ENCODE measurements around the gene FMNL2.

FMNL2 gene

DNA sequence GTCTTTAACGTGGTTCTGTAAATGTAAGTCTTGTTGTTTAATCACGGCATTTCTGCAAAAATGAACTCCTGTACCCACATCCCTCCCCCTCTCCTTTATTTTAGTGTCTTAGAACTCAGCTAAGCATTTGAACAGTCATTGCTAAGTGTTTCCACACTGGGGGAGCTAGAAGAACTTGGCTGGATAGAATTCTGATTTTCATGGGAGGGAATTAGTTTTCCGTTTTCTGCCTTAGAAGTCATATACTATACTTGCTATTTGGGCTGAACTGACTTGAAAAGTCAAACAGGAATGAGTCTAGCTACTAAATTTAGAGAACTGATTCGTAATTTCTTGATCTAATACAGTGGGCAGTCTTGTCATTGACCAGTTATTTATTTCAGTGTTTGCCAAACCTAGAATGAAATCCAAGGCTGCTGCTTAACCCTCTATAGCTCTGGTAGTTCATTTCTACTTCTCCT is 61.1 kb downstream of the FMNL2 start:
- no peaks in the 10 kb centered on the region for H3K9me3 ChIP-seq (ENCODE audit: control insufficient read depth, low read length)
- no peak for DNase-seq
- no peaks in the 10 kb centered on the region for H3K27me3 ChIP-seq (replicated peaks; ENCODE audit: control insufficient read depth, insufficient read depth, low read length, poor library complexity, severe bottlenecking)
- no peaks in the 10 kb centered on the region for H3K4me1 ChIP-seq (ENCODE audit: control insufficient read depth, insufficient read depth, low read length, poor library complexity, severe bottlenecking)
- H3K4me3 ChIP-seq (ENCODE audit: insufficient read depth, low read depth, low read length, poor library complexity, severe bottlenecking), result no peak overlapping the region
- H3K27ac ChIP-seq (ENCODE audit: insufficient read depth, low read length, poor library complexity, severe bottlenecking), result no peak overlapping the region
- no peaks in the 10 kb centered on the region for H3K36me3 ChIP-seq (ENCODE audit: control insufficient read depth, insufficient read depth, low read length)

DNA sequence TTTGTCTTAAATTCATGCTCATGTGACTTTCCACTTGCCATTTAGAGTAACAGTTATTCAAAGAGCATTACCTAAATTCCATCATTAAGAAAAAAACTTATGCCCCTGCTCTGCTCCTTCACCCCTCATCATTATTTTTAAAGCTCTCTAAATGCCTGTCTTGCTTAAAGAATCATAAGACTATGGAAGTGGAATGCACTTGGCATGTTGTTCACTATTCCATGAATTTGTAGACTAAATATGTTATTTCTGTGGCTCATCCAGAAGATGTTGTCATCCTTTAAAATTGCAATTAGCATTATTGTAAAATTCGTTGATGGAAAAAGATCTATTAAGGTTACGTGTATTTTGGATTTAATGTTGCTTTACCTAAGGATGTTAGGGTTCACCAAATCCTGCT is 61.8 kb downstream of the FMNL2 start:
- no peak overlapping the region for H3K4me3 ChIP-seq (ENCODE audit: insufficient read depth, low read depth, low read length, poor library complexity, severe bottlenecking)
- no peak for DNase-seq
- no peaks in the 10 kb centered on the region for H3K4me1 ChIP-seq (ENCODE audit: control insufficient read depth, insufficient read depth, low read length, poor library complexity, severe bottlenecking)
- no peaks in the 10 kb centered on the region for H3K9me3 ChIP-seq (ENCODE audit: control insufficient read depth, low read length)
- H3K27me3 ChIP-seq (replicated peaks; ENCODE audit: control insufficient read depth, insufficient read depth, low read length, poor library complexity, severe bottlenecking), result no peaks in the 10 kb centered on the region
- no peak overlapping the region for H3K27ac ChIP-seq (ENCODE audit: insufficient read depth, low read length, poor library complexity, severe bottlenecking)
- no peaks in the 10 kb centered on the region for H3K36me3 ChIP-seq (ENCODE audit: control insufficient read depth, insufficient read depth, low read length)

DNA sequence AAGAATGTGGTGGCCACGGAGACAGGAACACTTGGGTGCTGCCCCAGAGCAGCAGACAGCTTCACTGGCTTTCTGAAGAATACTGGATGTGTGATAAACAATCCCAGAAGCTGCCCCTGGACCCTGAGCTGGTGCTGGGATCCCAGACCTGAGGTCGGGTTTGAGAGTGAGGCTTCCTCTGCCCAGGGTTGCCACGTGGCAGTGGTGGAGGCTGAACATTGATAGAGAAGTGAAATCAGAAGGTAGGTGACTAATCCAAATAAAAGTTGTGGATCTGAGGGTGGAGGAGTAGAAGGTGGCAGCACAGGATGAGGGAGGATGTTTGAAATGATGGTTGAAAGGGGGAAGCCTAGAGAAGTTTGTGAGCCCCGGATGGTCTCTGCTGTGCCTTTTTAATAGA is 64.0 kb downstream of the FMNL2 start:
- DNase-seq, result no peak
- Histone ChIP-seq H3K9me3 (ENCODE audit: control insufficient read depth, low read length) (no peaks in the 10 kb centered on the region), H3K27ac (ENCODE audit: insufficient read depth, low read length, poor library complexity, severe bottlenecking) (no peak overlapping the region), H3K36me3 (ENCODE audit: control insufficient read depth, insufficient read depth, low read length) (no peaks in the 10 kb centered on the region), H3K4me1 (ENCODE audit: control insufficient read depth, insufficient read depth, low read length, poor library complexity, severe bottlenecking) (no peaks in the 10 kb centered on the region), H3K27me3 (replicated peaks; ENCODE audit: control insufficient read depth, insufficient read depth, low read length, poor library complexity, severe bottlenecking) (no peaks in the 10 kb centered on the region), H3K4me3 (ENCODE audit: insufficient read depth, low read depth, low read length, poor library complexity, severe bottlenecking) (no peak overlapping the region)

DNA sequence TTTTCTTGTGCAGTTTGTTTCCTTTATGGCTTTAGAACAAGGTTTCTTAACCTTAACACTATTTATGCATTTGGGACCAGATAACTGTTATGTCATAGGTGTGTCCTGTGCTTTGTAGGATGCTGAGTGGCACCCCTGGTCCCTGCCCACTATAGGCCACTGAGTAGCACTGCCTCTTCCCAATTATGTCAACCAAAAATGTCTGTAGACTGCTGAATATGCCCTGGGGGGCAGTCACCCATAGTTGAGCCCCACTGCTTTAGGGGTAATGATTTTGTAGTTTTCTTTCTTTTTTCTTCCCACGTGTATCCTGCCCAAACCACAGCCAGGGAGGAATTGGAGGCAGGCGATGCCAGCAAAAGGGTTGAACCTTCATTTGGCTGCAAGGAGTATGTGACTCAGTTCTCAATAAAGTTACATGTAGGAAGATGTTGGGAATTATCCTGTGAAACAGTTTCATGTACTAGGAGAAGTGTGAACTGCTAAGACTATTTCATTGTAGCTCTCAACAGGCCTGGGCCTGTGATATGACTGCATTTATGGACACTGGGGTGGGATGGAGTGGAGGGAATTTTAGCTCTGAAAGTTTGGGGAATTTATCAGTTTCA is 65.7 kb downstream of the FMNL2 start:
- Histone ChIP-seq H3K36me3 (ENCODE audit: control insufficient read depth, insufficient read depth, low read length) (no peaks in the 10 kb centered on the region), H3K27me3 (replicated peaks; ENCODE audit: control insufficient read depth, insufficient read depth, low read length, poor library complexity, severe bottlenecking) (no peaks in the 10 kb centered on the region), H3K4me1 (ENCODE audit: control insufficient read depth, insufficient read depth, low read length, poor library complexity, severe bottlenecking) (no peaks in the 10 kb centered on the region), H3K4me3 (ENCODE audit: insufficient read depth, low read depth, low read length, poor library complexity, severe bottlenecking) (no peak overlapping the region), H3K9me3 (ENCODE audit: control insufficient read depth, low read length) (no peaks in the 10 kb centered on the region), H3K27ac (ENCODE audit: insufficient read depth, low read length, poor library complexity, severe bottlenecking) (no peak overlapping the region)
- DNase-seq, result no peak

DNA sequence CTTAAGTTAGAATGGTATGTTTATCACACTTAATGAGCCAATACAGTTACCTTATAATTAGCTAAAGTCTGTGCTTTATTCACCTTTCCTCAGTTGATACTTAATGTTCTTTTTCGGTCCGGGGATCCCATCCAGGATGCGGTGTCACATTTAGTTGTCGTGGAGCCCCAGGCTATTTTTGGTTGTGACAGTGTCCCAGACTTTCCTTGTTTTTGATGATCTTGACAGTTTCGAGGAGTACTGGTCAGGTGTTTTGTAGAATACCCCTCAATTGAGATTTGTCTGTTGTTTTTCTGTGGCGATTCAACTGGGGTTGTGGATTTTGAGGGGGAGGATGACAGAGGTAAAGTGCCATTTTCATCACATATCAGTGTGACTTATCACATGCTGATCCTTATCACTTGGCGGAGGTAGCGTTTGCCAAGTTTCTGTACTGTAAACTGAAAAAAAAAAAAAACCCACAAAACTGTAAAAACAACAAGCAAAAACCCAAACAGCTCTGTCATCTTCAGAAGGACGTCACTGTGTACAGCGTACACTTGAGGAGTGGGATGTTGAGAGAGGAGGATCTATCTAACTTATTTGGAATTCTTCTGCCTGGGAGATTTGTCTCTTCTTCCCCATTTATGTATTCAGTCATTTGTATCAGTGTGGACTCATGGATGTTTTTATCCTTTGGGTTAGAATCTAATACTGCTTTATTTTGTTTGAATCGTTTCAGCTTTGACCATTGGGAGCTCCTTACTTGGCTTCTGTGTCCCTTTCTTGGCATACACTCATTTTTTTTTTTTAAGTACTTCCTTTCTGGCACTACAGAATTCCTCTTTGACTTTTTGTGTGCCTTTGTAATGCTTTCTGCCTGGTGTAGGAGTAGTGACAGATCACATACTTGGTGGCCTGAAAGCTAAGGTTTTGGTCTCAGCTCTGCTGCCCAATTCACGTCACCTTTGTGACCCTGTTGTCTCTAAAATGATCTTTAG is 68.1 kb downstream of the FMNL2 start:
- Histone ChIP-seq H3K4me3 (ENCODE audit: insufficient read depth, low read depth, low read length, poor library complexity, severe bottlenecking) (no peak overlapping the region), H3K27ac (ENCODE audit: insufficient read depth, low read length, poor library complexity, severe bottlenecking) (no peak overlapping the region), H3K9me3 (ENCODE audit: control insufficient read depth, low read length) (no peaks in the 10 kb centered on the region), H3K36me3 (ENCODE audit: control insufficient read depth, insufficient read depth, low read length) (no peaks in the 10 kb centered on the region), H3K4me1 (ENCODE audit: control insufficient read depth, insufficient read depth, low read length, poor library complexity, severe bottlenecking) (no peaks in the 10 kb centered on the region), H3K27me3 (replicated peaks; ENCODE audit: control insufficient read depth, insufficient read depth, low read length, poor library complexity, severe bottlenecking) (no peaks in the 10 kb centered on the region)
- DNase-seq, result no peak

DNA sequence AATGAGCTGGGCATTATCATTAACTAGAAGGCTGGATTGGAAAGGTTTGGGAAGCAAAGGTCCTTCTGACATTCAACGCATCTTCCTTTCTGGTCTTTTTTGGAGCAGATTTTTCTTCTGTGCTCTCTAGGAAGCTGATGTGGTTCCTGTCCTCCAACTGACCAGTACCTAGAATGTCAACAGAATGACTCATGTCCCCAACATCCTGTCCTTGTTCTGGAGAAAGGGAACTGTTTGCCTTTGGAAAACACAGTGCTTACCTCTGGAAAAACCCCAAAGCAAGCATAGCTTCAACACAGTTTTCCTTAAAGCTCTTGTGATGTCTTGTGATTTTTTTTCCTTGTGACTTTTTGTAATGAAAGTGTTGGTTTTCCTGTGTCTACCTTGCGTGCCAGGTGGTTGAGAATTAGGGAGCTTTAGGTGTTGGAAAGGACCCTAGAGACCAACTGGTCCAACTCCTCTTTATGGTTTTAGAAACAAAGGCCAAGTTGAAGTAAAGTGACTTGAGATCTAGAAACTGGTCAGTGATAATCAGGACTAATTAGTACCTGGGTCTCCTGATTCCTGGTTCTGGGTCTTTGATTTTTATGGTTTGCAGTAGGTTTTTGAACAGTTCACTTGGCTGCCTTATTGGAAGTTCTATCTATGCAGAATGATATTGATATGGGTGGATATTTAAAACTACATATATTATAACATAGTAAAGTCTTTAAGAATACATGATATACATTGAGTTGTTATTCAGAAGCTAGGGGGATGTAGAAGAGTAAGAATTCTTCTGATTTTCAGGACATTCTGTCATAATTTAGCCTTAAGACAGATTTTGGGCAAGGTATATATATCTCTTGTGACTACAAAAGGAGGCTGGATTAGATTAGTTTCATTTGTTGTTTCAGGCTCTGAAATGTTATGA is 70.5 kb downstream of the FMNL2 start:
- Histone ChIP-seq H3K27ac (ENCODE audit: insufficient read depth, low read length, poor library complexity, severe bottlenecking) (no peak overlapping the region), H3K4me1 (ENCODE audit: control insufficient read depth, insufficient read depth, low read length, poor library complexity, severe bottlenecking) (no peaks in the 10 kb centered on the region)
- no peak for DNase-seq

DNA sequence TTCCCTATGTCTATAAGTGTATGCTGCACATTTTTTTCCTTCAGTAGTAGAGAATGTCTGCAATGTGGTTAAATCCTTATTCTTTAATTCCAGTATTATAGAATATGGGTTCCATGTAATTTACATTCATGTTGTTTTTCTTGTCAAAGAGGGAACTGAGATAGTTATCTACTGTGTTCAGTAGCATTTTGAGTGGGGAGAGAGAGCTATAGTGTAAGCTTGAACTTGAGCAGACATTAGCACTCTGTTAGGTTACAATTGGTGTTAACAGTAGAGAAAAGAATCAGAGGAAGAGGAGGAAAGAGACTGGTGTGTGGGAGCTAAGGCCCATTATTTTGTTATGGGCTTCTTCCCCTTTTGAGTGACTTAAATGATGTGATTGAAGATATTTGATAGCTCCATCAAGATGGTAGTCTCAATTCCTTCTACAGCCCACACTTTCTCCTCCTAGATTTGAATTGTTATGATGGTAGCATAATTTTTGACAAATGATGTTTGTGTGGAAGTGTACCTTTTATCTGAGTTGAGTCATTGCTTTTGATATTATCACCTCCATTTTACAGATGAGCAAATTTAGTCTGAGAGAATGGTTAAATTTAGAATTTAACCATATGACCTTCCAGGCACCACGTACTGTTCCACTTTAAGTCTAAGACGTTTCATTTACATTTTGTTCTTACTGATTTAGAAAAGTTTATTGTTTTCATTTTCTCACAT is 71.3 kb downstream of the FMNL2 start:
- Histone ChIP-seq H3K4me1 (ENCODE audit: control insufficient read depth, insufficient read depth, low read length, poor library complexity, severe bottlenecking) (no peaks in the 10 kb centered on the region), H3K27me3 (replicated peaks; ENCODE audit: control insufficient read depth, insufficient read depth, low read length, poor library complexity, severe bottlenecking) (no peaks in the 10 kb centered on the region), H3K9me3 (ENCODE audit: control insufficient read depth, low read length) (no peaks in the 10 kb centered on the region), H3K36me3 (ENCODE audit: control insufficient read depth, insufficient read depth, low read length) (no peaks in the 10 kb centered on the region), H3K4me3 (ENCODE audit: insufficient read depth, low read depth, low read length, poor library complexity, severe bottlenecking) (no peak overlapping the region), H3K27ac (ENCODE audit: insufficient read depth, low read length, poor library complexity, severe bottlenecking) (no peak overlapping the region)
- no peak for DNase-seq

More for the DNA sequence above, 70.5 kb downstream of the FMNL2 start:
- Histone ChIP-seq H3K9me3 (ENCODE audit: control insufficient read depth, low read length) (no peaks in the 10 kb centered on the region), H3K4me3 (ENCODE audit: insufficient read depth, low read depth, low read length, poor library complexity, severe bottlenecking) (no peak overlapping the region), H3K36me3 (ENCODE audit: control insufficient read depth, insufficient read depth, low read length) (no peaks in the 10 kb centered on the region), H3K27me3 (replicated peaks; ENCODE audit: control insufficient read depth, insufficient read depth, low read length, poor library complexity, severe bottlenecking) (no peaks in the 10 kb centered on the region)

DNA sequence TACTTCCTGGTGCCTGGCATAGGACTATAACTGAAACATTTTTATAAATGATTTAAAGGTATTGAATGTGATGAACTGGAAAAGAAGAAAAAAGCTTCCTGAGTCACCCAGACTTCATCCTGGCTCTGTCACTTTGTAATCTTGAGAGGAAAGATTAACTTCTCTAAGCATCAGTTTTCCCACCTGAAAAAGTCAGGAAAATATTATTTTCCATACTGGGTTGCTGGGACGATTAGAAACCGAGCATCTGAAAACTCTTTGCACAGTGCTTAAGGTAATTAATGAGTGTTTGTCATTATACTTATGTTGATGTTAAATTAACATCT is 71.8 kb downstream of the FMNL2 start:
- Histone ChIP-seq H3K9me3 (ENCODE audit: control insufficient read depth, low read length) (no peaks in the 10 kb centered on the region), H3K27ac (ENCODE audit: insufficient read depth, low read length, poor library complexity, severe bottlenecking) (no peak overlapping the region), H3K4me3 (ENCODE audit: insufficient read depth, low read depth, low read length, poor library complexity, severe bottlenecking) (no peak overlapping the region), H3K36me3 (ENCODE audit: control insufficient read depth, insufficient read depth, low read length) (no peaks in the 10 kb centered on the region), H3K4me1 (ENCODE audit: control insufficient read depth, insufficient read depth, low read length, poor library complexity, severe bottlenecking) (no peaks in the 10 kb centered on the region), H3K27me3 (replicated peaks; ENCODE audit: control insufficient read depth, insufficient read depth, low read length, poor library complexity, severe bottlenecking) (no peaks in the 10 kb centered on the region)
- DNase-seq, result no peak

DNA sequence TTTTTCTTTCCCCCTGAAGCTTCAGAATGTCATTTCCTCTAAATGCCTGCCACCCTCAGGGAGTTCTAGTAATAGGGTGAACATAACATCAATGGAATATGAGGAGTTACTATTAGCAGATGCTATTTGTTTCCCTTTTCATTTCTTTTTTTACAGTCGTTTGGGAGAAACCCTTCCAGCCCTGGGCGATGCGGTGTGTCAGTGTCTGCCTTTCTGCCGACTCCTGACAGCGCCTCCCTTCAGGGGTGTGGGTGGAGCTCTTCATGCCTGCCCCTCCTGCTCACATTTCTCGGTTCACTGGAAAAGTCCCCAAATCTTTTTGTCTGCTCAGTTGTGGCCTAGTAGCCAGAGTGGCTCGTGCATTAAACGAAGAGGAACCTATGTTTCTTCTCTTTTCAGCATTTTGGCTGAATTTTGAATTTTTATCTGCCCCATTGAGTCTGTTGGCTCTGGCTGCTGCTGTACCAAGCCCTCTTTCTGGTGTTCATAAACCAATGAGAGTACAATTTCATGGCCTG is 72.3 kb downstream of the FMNL2 start:
- H3K27ac ChIP-seq (ENCODE audit: insufficient read depth, low read length, poor library complexity, severe bottlenecking), result no peak overlapping the region
- no peak for DNase-seq
- no peak overlapping the region for H3K4me3 ChIP-seq (ENCODE audit: insufficient read depth, low read depth, low read length, poor library complexity, severe bottlenecking)
- H3K36me3 ChIP-seq (ENCODE audit: control insufficient read depth, insufficient read depth, low read length), result no peaks in the 10 kb centered on the region
- no peaks in the 10 kb centered on the region for H3K9me3 ChIP-seq (ENCODE audit: control insufficient read depth, low read length)
- H3K27me3 ChIP-seq (replicated peaks; ENCODE audit: control insufficient read depth, insufficient read depth, low read length, poor library complexity, severe bottlenecking), result no peaks in the 10 kb centered on the region
- no peaks in the 10 kb centered on the region for H3K4me1 ChIP-seq (ENCODE audit: control insufficient read depth, insufficient read depth, low read length, poor library complexity, severe bottlenecking)

Measured in effector memory CD4-positive, alpha-beta T cell (primary cell).